ENCODE data around the gene NOSTRIN. TPM values are rescaled to one million over a fixed set of nuclear protein-coding genes. Genes with fewer than 3 reads are reported as not detected.

NOSTRIN gene, protein sequence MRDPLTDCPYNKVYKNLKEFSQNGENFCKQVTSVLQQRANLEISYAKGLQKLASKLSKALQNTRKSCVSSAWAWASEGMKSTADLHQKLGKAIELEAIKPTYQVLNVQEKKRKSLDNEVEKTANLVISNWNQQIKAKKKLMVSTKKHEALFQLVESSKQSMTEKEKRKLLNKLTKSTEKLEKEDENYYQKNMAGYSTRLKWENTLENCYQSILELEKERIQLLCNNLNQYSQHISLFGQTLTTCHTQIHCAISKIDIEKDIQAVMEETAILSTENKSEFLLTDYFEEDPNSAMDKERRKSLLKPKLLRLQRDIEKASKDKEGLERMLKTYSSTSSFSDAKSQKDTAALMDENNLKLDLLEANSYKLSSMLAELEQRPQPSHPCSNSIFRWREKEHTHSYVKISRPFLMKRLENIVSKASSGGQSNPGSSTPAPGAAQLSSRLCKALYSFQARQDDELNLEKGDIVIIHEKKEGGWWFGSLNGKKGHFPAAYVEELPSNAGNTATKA
- 1.4 to 2.2 TPM (median 1.9 TPM) in 5 replicates for total RNA-seq (2022; extraction: Qiagen RNA extraction; ENCODE audit: low read depth)

GRCh38 chr2:168801961-168802858, at the start of gene NOSTRIN:
TSS of gene NOSTRIN (plus strand) at chr2:168802637. CDS start at chr2:168802647, 10 bp downstream.

GRCh38 chr2:168890006-168890782, 87.8 kb downstream of the NOSTRIN start, which contains the start of gene SPC25:
TSS of gene SPC25 (minus strand) at chr2:168890430. CDS start at chr2:168889519, 911 bp downstream.

DNA sequence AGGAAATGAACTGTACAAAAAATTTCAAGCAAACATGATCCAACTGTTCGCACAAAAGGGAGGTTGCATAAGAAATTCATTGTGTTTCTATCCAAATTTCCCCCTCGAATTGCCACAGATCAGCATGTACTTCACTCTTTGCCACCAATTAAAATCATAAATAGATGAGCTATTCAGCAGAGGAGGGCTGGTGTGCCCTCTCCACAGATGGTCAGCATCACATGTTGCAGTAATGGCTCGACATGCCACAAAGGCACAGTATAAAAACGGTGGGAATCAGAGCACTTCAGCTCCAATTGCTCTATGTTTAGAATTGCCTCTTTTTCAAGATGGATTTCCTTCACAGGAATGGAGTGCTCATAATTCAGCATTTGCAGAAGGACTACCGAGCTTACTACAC, 98.6 kb downstream of the NOSTRIN start, which contains the start of gene G6PC2:
TSS of gene G6PC2 (plus strand) at position 289 of the 400 bp plus-strand sequence. CDS start at position 330, 41 bp downstream.

Other genes with a start within 250 kb of the NOSTRIN start
- gene SPC25, start 87.8 kb downstream of the NOSTRIN start, total RNA-seq (2022; extraction: Qiagen RNA extraction; ENCODE audit: low read depth), result 16.7 to 21.9 TPM (median 20.7 TPM) in 5 replicates
- not detected in 5 replicates for gene G6PC2, start 98.7 kb downstream of the NOSTRIN start, total RNA-seq (2022; extraction: Qiagen RNA extraction; ENCODE audit: low read depth)
- gene ABCB11, start 228.7 kb downstream of the NOSTRIN start, total RNA-seq (2022; extraction: Qiagen RNA extraction; ENCODE audit: low read depth), result 0.01 to 0.03 TPM (median 0.02 TPM) in 3 of 5 replicates, not detected in the others